Lower lobe of right lung (tissue), 2 donors: ENCODE measurements around the gene PRDX4. TPM values are rescaled to one million over a fixed set of nuclear protein-coding genes. Genes with fewer than 3 reads are reported as not detected.

ENCODE experiments used
- ATAC-seq, 2 donors: fragments of 200-7000 bp; cut with Tn5 transposase; one replicate each; pipeline ENCODE4 v1.9.1; 2020 to 2022; ENCODE audit warnings: mild to moderate bottlenecking in 2 of 2, moderate library complexity in 2 of 2
- DNase-seq: peaks from one replicate; pipeline ENCODE4 v3.0.0-alpha.2; 2020
- H3K27ac ChIP-seq: fragments of 200-600 bp; one replicate; pipeline ENCODE4 v1.8.0; 2022
- H3K27me3 ChIP-seq: fragments of 200-600 bp; one replicate; pipeline ENCODE4 v1.8.0; 2022; ENCODE audit warnings: low read depth
- H3K36me3 ChIP-seq: fragments of 200-600 bp; one replicate; pipeline ENCODE4 v1.8.0; 2022; ENCODE audit warnings: mild to moderate bottlenecking
- H3K4me1 ChIP-seq: fragments of 200-600 bp; one replicate; pipeline ENCODE4 v1.8.0; 2022
- H3K4me3 ChIP-seq: fragments of 200-600 bp; one replicate; pipeline ENCODE4 v1.8.0; 2022; ENCODE audit warnings: mild to moderate bottlenecking
- H3K9me3 ChIP-seq: fragments of 200-600 bp; one replicate; pipeline ENCODE4 v1.8.0; 2022
- intact Hi-C: fragments of 100-400 bp; cut with DNase I; formaldehyde crosslinking; loops from one replicate; pipeline ENCODE4 v1.11.0; 2022
- total RNA-seq: library from RNA; stranded (reverse); fragmentation: NEBNext Ultra II Directional; extraction: Animal tissue kit (Norgen Biotek cat#: 25700); gene quantifications from one replicate; pipeline ENCODE4 v1.2.1, GENCODE V29; 2021
- TF ChIP-seq, protein P1 (sequence below): fragments of 200-600 bp; IDR thresholded peaks from one replicate; pipeline ENCODE4 v1.8.0; 2022; ENCODE audit warnings: antibody characterized with exemption, mild to moderate bottlenecking
- donor health status: DM: no; HTN: yes; CAD: no; lungs with severe emphysema.

Gene PRDX4
- total RNA-seq, 1 donor from 2014 or later, result 39.7 TPM

DNA sequence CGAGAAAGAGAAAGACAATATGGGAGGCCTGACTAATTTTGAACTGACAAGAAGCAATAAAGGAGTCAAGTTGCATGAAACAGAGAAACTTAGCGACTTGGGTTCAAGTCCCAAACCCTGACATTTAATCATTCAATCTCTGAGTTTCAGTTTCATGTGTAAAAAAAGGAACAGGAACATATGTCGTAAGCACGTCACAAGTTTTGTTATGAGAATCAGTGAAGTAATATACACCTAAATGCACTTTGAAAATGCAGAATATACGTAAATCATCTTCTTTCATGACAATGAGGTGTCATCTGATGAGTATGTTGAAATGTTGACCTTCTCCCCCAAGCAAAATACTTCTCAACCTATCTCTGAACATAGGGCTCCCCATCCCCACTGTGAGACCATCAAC is 65.4 kb downstream of the PRDX4 start:
- Histone ChIP-seq H3K9me3 (no peaks in the 10 kb centered on the region), H3K4me1 (no peaks in the 10 kb centered on the region), H3K4me3 (no peak overlapping the region), H3K36me3 (peaks cover 33% of the 10 kb centered on the region), H3K27me3 (no peaks in the 10 kb centered on the region), H3K27ac (no peak overlapping the region)
- no peak for ATAC-seq
- intact Hi-C loops, result no loop called here
- DNase-seq, result no peak
- TF ChIP-seq, protein P1, sequence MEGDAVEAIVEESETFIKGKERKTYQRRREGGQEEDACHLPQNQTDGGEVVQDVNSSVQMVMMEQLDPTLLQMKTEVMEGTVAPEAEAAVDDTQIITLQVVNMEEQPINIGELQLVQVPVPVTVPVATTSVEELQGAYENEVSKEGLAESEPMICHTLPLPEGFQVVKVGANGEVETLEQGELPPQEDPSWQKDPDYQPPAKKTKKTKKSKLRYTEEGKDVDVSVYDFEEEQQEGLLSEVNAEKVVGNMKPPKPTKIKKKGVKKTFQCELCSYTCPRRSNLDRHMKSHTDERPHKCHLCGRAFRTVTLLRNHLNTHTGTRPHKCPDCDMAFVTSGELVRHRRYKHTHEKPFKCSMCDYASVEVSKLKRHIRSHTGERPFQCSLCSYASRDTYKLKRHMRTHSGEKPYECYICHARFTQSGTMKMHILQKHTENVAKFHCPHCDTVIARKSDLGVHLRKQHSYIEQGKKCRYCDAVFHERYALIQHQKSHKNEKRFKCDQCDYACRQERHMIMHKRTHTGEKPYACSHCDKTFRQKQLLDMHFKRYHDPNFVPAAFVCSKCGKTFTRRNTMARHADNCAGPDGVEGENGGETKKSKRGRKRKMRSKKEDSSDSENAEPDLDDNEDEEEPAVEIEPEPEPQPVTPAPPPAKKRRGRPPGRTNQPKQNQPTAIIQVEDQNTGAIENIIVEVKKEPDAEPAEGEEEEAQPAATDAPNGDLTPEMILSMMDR, result no peak

Other genes starting within 250 kb of the PRDX4 start
- gene ACOT9, start 75.8 kb downstream of the PRDX4 start, total RNA-seq, result 45.9 TPM
- 716 TPM for gene SAT1, start 115.7 kb downstream of the PRDX4 start, total RNA-seq
- gene APOO, start 240.4 kb downstream of the PRDX4 start, total RNA-seq, result 15.9 TPM
- 0.27 TPM for gene CXorf58, start 240.5 kb downstream of the PRDX4 start, total RNA-seq